HCT116 (cell line): ENCODE measurements around the gene CDKAL1. TPM values are rescaled to one million over a fixed set of nuclear protein-coding genes. Genes with fewer than 3 reads are reported as not detected.
"Not testable (repeated sequence)": the region's sequence is repeated elsewhere in the genome, so short reads cannot be mapped to it uniquely, and the experiment has no call there.

Source experiments
- ATAC-seq: fragments of 200-7000 bp; cut with Tn5 transposase; 2 replicates; pipeline ENCODE4 v1.9.1; 2020; ENCODE audit warnings: mild to moderate bottlenecking, moderate library complexity
- BruUV-seq: library from RNA; stranded (reverse); fragments of 400-500 nt; replicated peaks from 2 replicates; lab custom pipeline; 2021; lab: Mats Ljungman, UMichigan
- CTCF ChIA-PET: fragments of 300-600 bp; sonication (Branson Sonifier 250); formaldehyde crosslinking; loops from one replicate; lab custom pipeline; 2021; ENCODE audit warnings: antibody characterized with exemption; lab: Charles Lee
- POLR2A ChIA-PET: fragments of 300-600, 350-600 bp; sonication (Branson Sonifier 250); formaldehyde crosslinking; loops from one replicate; lab custom pipeline; 2021; ENCODE audit warnings: antibody characterized with exemption; lab: Charles Lee
- RAD21 ChIA-PET, 2 experiments: fragments of 300-600 bp; sonication (Branson Sonifier 250); formaldehyde crosslinking; loops; one replicate each; lab custom pipeline; 2023; ENCODE audit warnings: low total read pairs in 2 of 2; ENCODE audit not compliant: uncharacterized antibody in 2 of 2, unreplicated experiment in 2 of 2, low non-redundant PET in 1 of 2; lab: Charles Lee
- DNase-seq: peaks from one replicate; pipeline ENCODE4 v3.0.0-alpha.2; 2010; ENCODE audit warnings: low read depth, low spot score
- H2AFZ ChIP-seq: fragments of 200-600 bp; shearing (Covaris generic), sonication (generic); 2 replicates; pipeline ENCODE4 v1.6.1; 2017; ENCODE audit warnings: low read depth, mixed run types, mixed read lengths, antibody characterized with exemption, low read length; ENCODE audit not compliant: poor library complexity, severe bottlenecking
- H3K27ac ChIP-seq: 2 replicates; pipeline ENCODE4 v1.5.1; 2012; ENCODE audit warnings: low read depth, low read length
- H3K27me3 ChIP-seq: fragments of 200-600 bp; sonication (generic); 2 replicates; pipeline ENCODE4 v1.6.1; 2016; ENCODE audit warnings: mixed run types, low read length, mixed read lengths; ENCODE audit not compliant: insufficient read depth
- H3K36me3 ChIP-seq, 2 experiments: fragments of 200-500 bp in 1 of 2; fragments of 200-600 bp in 1 of 2; sonication (Bioruptor generic) in 1 of 2; sonication (generic) in 1 of 2; 2 replicates each; pipeline versions ENCODE4 v1.5.1 to v1.6.1; 2014 to 2016; ENCODE audit warnings: low read length in 2 of 2, inconsistent platforms in 1 of 2, mixed read lengths in 1 of 2, mixed run types in 1 of 2; ENCODE audit not compliant: insufficient read depth in 2 of 2, control insufficient read depth in 1 of 2
- H3K4me1 ChIP-seq, 2 experiments: fragments of 200-600 bp in 1 of 2; sonication (generic) in 1 of 2; 2 replicates each; pipeline versions ENCODE4 v1.5.1 to v1.6.1; 2012 to 2017; ENCODE audit warnings: low read length in 2 of 2, inconsistent platforms in 1 of 2, mild to moderate bottlenecking in 1 of 2, mixed read lengths in 1 of 2, mixed run types in 1 of 2, moderate library complexity in 1 of 2; ENCODE audit not compliant: insufficient read depth in 2 of 2, control insufficient read depth in 1 of 2
- H3K4me2 ChIP-seq: fragments of 200-600 bp; sonication (generic); 2 replicates; pipeline ENCODE4 v1.6.1; 2017; ENCODE audit warnings: mixed run types, low read length, mixed read lengths
- H3K4me3 ChIP-seq, 2 experiments: fragments of 200-600 bp in 1 of 2; sonication (generic) in 1 of 2; replicated peaks in 1 of 2; 2 replicates each; pipeline ENCODE4 v1.5.1; 2011 to 2016; ENCODE audit warnings: low read length in 2 of 2, control low read depth in 1 of 2, low read depth in 1 of 2, mild to moderate bottlenecking in 1 of 2, mixed read lengths in 1 of 2, mixed run types in 1 of 2
- H3K79me2 ChIP-seq: fragments of 200-600 bp; sonication (generic); 2 replicates; pipeline ENCODE4 v1.6.1; 2017; ENCODE audit warnings: mild to moderate bottlenecking, mixed run types, low read length, moderate library complexity, mixed read lengths; ENCODE audit not compliant: insufficient read depth
- H3K9ac ChIP-seq: fragments of 200-600 bp; sonication (generic); 2 replicates; pipeline ENCODE4 v1.6.1; 2016; ENCODE audit warnings: low read length, mixed read lengths
- H3K9me2 ChIP-seq: fragments of 200-600 bp; sonication (generic), shearing (Covaris generic); 2 replicates; pipeline ENCODE4 v1.6.1; 2017; ENCODE audit warnings: mixed run types, mild to moderate bottlenecking, moderate library complexity; ENCODE audit not compliant: insufficient read depth
- H3K9me3 ChIP-seq, 2 experiments: fragments of 200-500 bp in 1 of 2; fragments of 200-600 bp in 1 of 2; sonication (Bioruptor generic) in 1 of 2; sonication (generic) in 1 of 2; 2 replicates each; pipeline ENCODE4 v1.6.1; 2014 to 2017; ENCODE audit warnings: low read length in 2 of 2, mixed read lengths in 2 of 2, inconsistent platforms in 1 of 2, low read depth in 1 of 2, mild to moderate bottlenecking in 1 of 2, mixed run types in 1 of 2, moderate library complexity in 1 of 2; ENCODE audit not compliant: control insufficient read depth in 1 of 2, insufficient read depth in 1 of 2
- H4K20me1 ChIP-seq: fragments of 200-600 bp; sonication (generic), shearing (Covaris generic); 2 replicates; pipeline ENCODE4 v1.6.1; 2017; ENCODE audit warnings: mixed run types, mild to moderate bottlenecking, moderate library complexity; ENCODE audit not compliant: insufficient read depth
- CBX3 ChIP-seq: IDR thresholded peaks from 2 replicates; pipeline ENCODE4 v1.6.1; 2012; ENCODE audit warnings: low read depth
- CEBPB ChIP-seq: IDR thresholded peaks from 2 replicates; pipeline ENCODE4 v1.6.1; 2012; ENCODE audit warnings: low read depth
- EGR1 ChIP-seq: IDR thresholded peaks from 2 replicates; pipeline ENCODE4 v1.6.1; 2012; ENCODE audit warnings: low read depth
- ELF1 ChIP-seq: IDR thresholded peaks from 2 replicates; pipeline ENCODE4 v1.6.1; 2012; ENCODE audit warnings: low read depth, borderline replicate concordance
- EZH2 ChIP-seq: fragments of 200-600 bp; sonication (generic); IDR thresholded peaks from 2 replicates; pipeline ENCODE4 v1.6.1; 2017; ENCODE audit warnings: antibody characterized with exemption, mixed run types
- EZH2phosphoT487 ChIP-seq: fragments of 200-600 bp; IDR thresholded peaks from 2 replicates; pipeline ENCODE4 v1.6.1; 2018; ENCODE audit warnings: antibody characterized with exemption, borderline replicate concordance
- FOSL1 ChIP-seq: IDR thresholded peaks from 2 replicates; pipeline ENCODE4 v1.6.1; 2012; ENCODE audit warnings: low read depth
- RAD21 ChIP-seq: IDR thresholded peaks from 2 replicates; pipeline ENCODE4 v1.6.1; 2012; ENCODE audit warnings: low read depth, mild to moderate bottlenecking
- SIN3A ChIP-seq: IDR thresholded peaks from 2 replicates; pipeline ENCODE4 v1.6.1; 2012; ENCODE audit warnings: low read depth
- SP1 ChIP-seq: IDR thresholded peaks from 2 replicates; pipeline ENCODE4 v1.6.1; 2012; ENCODE audit warnings: low read depth
- SRF ChIP-seq: IDR thresholded peaks from 2 replicates; pipeline ENCODE4 v1.6.1; 2012; ENCODE audit warnings: low read depth
- TCF7L2 ChIP-seq: IDR thresholded peaks from 2 replicates; pipeline ENCODE4 v1.7.0; 2011; ENCODE audit warnings: borderline replicate concordance, inconsistent platforms; ENCODE audit not compliant: insufficient read depth, insufficient read length; ENCODE audit errors: extremely low read depth
- YY1 ChIP-seq: IDR thresholded peaks from 2 replicates; pipeline ENCODE4 v1.6.1; 2011; ENCODE audit warnings: low read length, low read depth, moderate library complexity, mild to moderate bottlenecking; ENCODE audit not compliant: insufficient replicate concordance; ENCODE audit errors: extremely low read depth
- ZFX ChIP-seq: fragments of 450-650 bp; IDR thresholded peaks from 2 replicates; pipeline ENCODE4 v1.6.1; 2017
- ZNF274 ChIP-seq: fragments of 200-500 bp; sonication (Bioruptor generic); IDR thresholded peaks from 2 replicates; pipeline ENCODE4 v1.6.1; 2014; ENCODE audit warnings: mild to moderate bottlenecking, low read depth, low read length, inconsistent platforms
- intact Hi-C: fragments of 100-400 bp; cut with micrococcal nuclease; formaldehyde crosslinking; loops from 2 replicates; pipeline ENCODE4 v1.10.0; 2022
- total RNA-seq: library from RNA; stranded (reverse); gene quantifications from one replicate; pipeline ENCODE4 v1.2.1, GENCODE V29; 2021; ENCODE audit not compliant: unreplicated experiment
- TF ChIP-seq, protein P1 (sequence below), 3 experiments: fragments of 200-600 bp in 1 of 3; sonication (generic) in 1 of 3; IDR thresholded peaks in 2 of 3; conservative IDR thresholded peaks in 1 of 3; 2 replicates each; pipeline ENCODE4 v1.5.1; 2012 to 2017; ENCODE audit warnings: low read depth in 2 of 3, low read length in 2 of 3, antibody characterized with exemption in 1 of 3, borderline replicate concordance in 1 of 3, control low read depth in 1 of 3, mild to moderate bottlenecking in 1 of 3, mixed read lengths in 1 of 3, mixed run types in 1 of 3, moderate library complexity in 1 of 3; ENCODE audit not compliant: insufficient read depth in 1 of 3
- TF ChIP-seq, protein P2 (sequence below): IDR thresholded peaks from 2 replicates; pipeline ENCODE4 v1.6.1; 2012
- TF ChIP-seq, protein P3 (sequence below): IDR thresholded peaks from 2 replicates; pipeline ENCODE4 v1.6.1; 2011; ENCODE audit warnings: mild to moderate bottlenecking, low read length, moderate library complexity; ENCODE audit not compliant: insufficient replicate concordance; ENCODE audit errors: extremely low read depth
- TF ChIP-seq, protein P4 (sequence below): IDR thresholded peaks from 2 replicates; pipeline ENCODE4 v1.6.1; 2012

CDKAL1 gene
- total RNA-seq, 1 experiment from 2014 or later: 14.9 TPM

GRCh38 chr6:20755631-20756030, 221.4 kb downstream of the CDKAL1 start:
- TF ChIP-seq ELF1: no peak
- no peak for TF ChIP-seq CEBPB
- TF ChIP-seq, protein P1, sequence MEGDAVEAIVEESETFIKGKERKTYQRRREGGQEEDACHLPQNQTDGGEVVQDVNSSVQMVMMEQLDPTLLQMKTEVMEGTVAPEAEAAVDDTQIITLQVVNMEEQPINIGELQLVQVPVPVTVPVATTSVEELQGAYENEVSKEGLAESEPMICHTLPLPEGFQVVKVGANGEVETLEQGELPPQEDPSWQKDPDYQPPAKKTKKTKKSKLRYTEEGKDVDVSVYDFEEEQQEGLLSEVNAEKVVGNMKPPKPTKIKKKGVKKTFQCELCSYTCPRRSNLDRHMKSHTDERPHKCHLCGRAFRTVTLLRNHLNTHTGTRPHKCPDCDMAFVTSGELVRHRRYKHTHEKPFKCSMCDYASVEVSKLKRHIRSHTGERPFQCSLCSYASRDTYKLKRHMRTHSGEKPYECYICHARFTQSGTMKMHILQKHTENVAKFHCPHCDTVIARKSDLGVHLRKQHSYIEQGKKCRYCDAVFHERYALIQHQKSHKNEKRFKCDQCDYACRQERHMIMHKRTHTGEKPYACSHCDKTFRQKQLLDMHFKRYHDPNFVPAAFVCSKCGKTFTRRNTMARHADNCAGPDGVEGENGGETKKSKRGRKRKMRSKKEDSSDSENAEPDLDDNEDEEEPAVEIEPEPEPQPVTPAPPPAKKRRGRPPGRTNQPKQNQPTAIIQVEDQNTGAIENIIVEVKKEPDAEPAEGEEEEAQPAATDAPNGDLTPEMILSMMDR (IDR thresholded peaks at IDR 0.05 in 2 of 3, conservative IDR thresholded peaks at IDR 0.05 in 1 of 3; ENCODE audit: borderline replicate concordance in 1 of 3, insufficient read depth in 1 of 3, low read depth in 2 of 3, low read length in 2 of 3): no peak
- TF ChIP-seq, protein P2, sequence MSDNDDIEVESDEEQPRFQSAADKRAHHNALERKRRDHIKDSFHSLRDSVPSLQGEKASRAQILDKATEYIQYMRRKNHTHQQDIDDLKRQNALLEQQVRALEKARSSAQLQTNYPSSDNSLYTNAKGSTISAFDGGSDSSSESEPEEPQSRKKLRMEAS: no peak
- no peak for TF ChIP-seq ZFX
- no peak for TF ChIP-seq EZH2phosphoT487
- TF ChIP-seq SRF: no peak
- TF ChIP-seq, protein P3, sequence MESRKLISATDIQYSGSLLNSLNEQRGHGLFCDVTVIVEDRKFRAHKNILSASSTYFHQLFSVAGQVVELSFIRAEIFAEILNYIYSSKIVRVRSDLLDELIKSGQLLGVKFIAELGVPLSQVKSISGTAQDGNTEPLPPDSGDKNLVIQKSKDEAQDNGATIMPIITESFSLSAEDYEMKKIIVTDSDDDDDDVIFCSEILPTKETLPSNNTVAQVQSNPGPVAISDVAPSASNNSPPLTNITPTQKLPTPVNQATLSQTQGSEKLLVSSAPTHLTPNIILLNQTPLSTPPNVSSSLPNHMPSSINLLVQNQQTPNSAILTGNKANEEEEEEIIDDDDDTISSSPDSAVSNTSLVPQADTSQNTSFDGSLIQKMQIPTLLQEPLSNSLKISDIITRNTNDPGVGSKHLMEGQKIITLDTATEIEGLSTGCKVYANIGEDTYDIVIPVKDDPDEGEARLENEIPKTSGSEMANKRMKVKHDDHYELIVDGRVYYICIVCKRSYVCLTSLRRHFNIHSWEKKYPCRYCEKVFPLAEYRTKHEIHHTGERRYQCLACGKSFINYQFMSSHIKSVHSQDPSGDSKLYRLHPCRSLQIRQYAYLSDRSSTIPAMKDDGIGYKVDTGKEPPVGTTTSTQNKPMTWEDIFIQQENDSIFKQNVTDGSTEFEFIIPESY: no peak
- TF ChIP-seq FOSL1: no peak
- TF ChIP-seq CBX3: no peak
- no peak for TF ChIP-seq SIN3A
- TF ChIP-seq EZH2: no peak
- no peak for TF ChIP-seq ZNF274
- no peak for TF ChIP-seq RAD21
- no peak for TF ChIP-seq TCF7L2
- TF ChIP-seq EGR1: no peak
- TF ChIP-seq, protein P4, sequence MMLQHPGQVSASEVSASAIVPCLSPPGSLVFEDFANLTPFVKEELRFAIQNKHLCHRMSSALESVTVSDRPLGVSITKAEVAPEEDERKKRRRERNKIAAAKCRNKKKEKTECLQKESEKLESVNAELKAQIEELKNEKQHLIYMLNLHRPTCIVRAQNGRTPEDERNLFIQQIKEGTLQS: no peak
- TF ChIP-seq YY1: no peak
- TF ChIP-seq SP1: no peak
- no peak for DNase-seq
- POLR2A ChIA-PET: no interaction called here
- Histone ChIP-seq H3K9ac (no peak overlapping the region), H3K4me2 (no peak overlapping the region), H3K36me3 (no peaks in the 10 kb centered on the region), H3K79me2 (no peaks in the 10 kb centered on the region), H3K4me1 (peaks cover 11 to 12% of the 10 kb centered on the region in 2 experiments), H3K27ac (no peak overlapping the region), H3K9me3 (no peaks in the 10 kb centered on the region), H3K27me3 (no peaks in the 10 kb centered on the region), H3K9me2 (no peaks in the 10 kb centered on the region), H4K20me1 (no peaks in the 10 kb centered on the region), H2AFZ (no peak overlapping the region), H3K4me3 (no peak overlapping the region)
- intact Hi-C loops: no loop called here
- RAD21 ChIA-PET: no interaction called here
- CTCF ChIA-PET: no interaction called here
- no peak for ATAC-seq
- BruUV-seq: no TSS peak

GRCh38 chr6:20756584-20757147, 222.4 kb downstream of the CDKAL1 start:
- H3K9me3 ChIP-seq, H3K27me3 ChIP-seq, BruUV-seq, H4K20me1 ChIP-seq, CTCF ChIA-PET, RAD21 ChIA-PET, DNase-seq, intact Hi-C loops, H3K9ac ChIP-seq, ATAC-seq, H3K79me2 ChIP-seq, H3K9me2 ChIP-seq, H3K4me2 ChIP-seq, H3K27ac ChIP-seq, H3K36me3 ChIP-seq, H2AFZ ChIP-seq, POLR2A ChIA-PET, H3K4me1 ChIP-seq, H3K4me3 ChIP-seq: not testable (repeated sequence)
